ENCODE data around the gene CABS1.

CABS1 gene

GRCh38 chr4:70334681-70335080, at the start of gene CABS1:
TSS of gene CABS1 (plus strand) at chr4:70334981. CDS start at chr4:70335040, 59 bp downstream.
- no peak for DNase-seq (ENCODE audit: low read depth)

- DNase-seq (ENCODE audit: low read depth): no peak
These were observed 46.1 kb upstream of the CABS1 start for GRCh38 chr4:70288651-70289050.

DNA sequence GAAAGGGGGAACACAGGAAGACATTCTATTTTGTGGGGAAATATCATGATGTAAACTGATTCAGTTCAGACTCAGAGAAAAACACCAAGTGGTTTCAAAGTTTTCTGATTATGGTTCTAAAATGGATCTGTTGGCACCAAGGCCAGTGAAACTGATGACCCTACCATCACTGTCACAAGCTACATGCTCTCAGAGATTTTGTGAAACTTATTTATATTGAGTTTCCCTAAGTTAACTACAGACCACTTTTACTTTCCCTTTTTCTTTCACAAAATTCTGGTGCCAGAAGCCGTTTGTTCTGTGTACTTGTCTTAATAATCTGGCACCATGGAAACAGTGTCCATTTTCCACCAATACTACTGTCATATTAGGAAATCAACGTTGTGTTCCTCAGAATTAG, 43.4 kb upstream of the CABS1 start:
- DNase-seq (ENCODE audit: low read depth): no peak

DNA sequence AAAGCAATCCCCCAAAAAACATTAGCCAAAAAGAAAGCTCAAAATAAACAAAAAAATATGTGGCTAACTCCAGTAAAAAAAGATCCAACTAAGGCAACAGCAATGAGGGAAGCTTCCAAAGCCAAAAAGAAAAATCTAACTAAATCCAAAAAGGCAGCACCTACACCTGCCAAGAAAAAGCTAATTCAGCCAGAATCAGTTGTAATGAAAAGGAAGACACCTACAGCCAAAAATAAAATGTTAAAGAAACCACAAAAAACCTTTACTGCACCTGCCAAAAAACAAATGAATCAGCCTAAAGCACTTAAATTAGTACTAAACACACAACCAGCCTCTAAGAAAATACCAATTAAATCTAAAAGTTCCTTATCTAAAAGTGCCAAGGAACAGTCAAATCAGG, 37.2 kb upstream of the CABS1 start:
- DNase-seq (ENCODE audit: low read depth): no peak

GRCh38 chr4:70298051-70298450, 36.7 kb upstream of the CABS1 start:
- no peak for DNase-seq (ENCODE audit: low read depth)

GRCh38 chr4:70299643-70300042, 35.1 kb upstream of the CABS1 start:
- DNase-seq (ENCODE audit: low read depth): no peak

DNA sequence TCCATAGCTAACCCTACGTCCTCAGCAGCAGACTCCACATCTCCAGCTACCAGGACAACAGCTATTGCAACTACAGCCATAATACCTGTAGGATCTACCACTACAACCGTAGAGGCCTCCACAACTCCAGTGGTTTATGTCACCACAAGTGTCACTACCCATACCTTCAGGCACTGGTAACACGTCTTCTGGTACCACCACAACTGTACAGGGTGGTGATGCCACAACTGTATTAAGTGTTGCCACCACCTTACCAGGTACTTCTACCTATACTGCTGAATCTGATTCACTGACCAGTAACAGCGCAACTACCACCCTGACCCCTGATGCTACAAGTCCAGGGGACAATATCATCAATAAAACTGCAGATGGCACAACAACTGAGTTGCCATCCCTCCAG, 34.6 kb upstream of the CABS1 start:
- no peak for DNase-seq (ENCODE audit: low read depth)

GRCh38 chr4:70303090-70303489, 31.7 kb upstream of the CABS1 start:
- no peak for DNase-seq (ENCODE audit: low read depth)

DNA sequence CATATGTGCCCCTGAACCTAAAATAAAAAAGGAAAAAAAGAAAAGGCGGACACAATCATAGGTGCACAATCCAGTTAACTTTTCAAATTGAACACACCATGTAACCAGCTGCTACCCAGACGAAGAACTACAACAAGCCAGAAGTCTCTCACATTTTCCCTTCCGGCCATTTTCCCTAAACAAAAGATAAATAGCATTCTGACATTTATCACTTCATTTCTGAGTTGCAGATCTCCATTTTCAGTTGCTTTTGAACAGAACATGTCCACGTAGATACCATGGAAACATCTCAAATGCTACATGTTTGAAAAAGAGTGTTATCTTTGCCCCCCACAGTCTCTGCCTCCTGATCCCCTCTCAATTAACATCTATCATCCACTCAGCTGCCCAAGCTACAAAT, 29.2 kb upstream of the CABS1 start:
- no peak for DNase-seq (ENCODE audit: low read depth)

- DNase-seq (ENCODE audit: low read depth): no peak
These were observed 28.7 kb upstream of the CABS1 start for GRCh38 chr4:70306076-70306475.

- DNase-seq (ENCODE audit: low read depth): no peak
These were observed 21.0 kb upstream of the CABS1 start for GRCh38 chr4:70313736-70314135.

GRCh38 chr4:70315928-70316327, 18.9 kb upstream of the CABS1 start:
- DNase-seq (ENCODE audit: low read depth): no peak

DNA sequence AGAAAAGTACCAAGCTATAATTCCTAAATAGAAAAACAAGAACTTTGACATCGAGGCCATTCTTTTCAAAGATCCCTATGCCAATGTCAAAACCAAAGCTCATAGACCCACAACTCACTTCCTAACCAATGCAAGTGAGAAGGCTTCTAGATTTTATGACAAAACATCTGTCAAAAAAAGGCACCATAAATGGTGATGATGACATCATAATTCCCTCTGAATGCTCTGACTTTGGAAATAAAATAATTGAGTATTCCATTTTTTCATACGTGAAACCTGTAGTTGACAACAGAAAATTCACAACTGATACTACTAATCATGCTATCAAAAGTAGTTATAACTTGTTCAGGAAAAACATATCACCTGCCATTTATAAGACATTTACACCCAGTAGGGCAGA, 8.7 kb upstream of the CABS1 start:
- no peak for DNase-seq (ENCODE audit: low read depth)

DNA sequence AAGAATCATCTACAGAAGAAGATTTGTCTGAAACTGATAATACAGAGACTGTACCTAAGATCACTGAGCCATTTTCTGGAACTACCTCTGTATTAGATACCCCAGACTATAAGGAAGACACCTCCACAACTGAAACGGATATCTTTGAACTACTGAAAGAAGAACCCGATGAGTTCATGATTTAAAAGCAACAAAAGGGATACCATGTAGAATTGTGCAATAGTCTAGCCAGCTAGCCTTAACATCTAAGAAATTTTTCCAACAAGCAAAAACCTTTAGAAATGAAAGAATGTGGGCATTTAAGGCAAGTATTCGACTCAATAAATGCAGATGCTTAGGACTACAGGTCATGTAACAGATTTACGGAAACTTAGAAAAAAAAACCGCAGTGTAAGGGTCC, 1.3 kb downstream of the CABS1 start:
- no peak for DNase-seq (ENCODE audit: low read depth)

- peak; percentile 15 for DNase-seq (ENCODE audit: low read depth)
These were observed 3.2 kb downstream of the CABS1 start for GRCh38 chr4:70337886-70338420.

DNA sequence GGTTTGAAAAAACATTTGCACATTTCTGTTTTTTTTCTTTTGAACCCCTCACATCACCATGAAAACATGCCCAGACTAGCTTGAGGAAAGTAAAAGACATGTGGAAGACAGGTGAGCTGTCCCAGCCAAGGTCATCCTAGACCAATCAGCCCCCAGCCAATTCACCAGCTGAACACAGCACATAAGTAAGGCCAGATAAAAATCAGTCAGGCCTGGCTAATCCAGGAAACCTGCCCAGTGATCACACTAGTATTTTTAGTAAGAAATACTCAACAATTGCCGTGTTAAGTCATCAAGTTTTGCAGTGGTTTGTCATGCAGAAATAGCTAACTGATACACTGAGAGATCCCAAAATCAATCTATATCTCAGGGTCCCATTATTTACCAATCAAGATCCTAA, 21.4 kb downstream of the CABS1 start:
- DNase-seq (ENCODE audit: low read depth): no peak

GRCh38 chr4:70359115-70359661, 24.4 kb downstream of the CABS1 start:
- DNase-seq (ENCODE audit: low read depth): no peak

DNA sequence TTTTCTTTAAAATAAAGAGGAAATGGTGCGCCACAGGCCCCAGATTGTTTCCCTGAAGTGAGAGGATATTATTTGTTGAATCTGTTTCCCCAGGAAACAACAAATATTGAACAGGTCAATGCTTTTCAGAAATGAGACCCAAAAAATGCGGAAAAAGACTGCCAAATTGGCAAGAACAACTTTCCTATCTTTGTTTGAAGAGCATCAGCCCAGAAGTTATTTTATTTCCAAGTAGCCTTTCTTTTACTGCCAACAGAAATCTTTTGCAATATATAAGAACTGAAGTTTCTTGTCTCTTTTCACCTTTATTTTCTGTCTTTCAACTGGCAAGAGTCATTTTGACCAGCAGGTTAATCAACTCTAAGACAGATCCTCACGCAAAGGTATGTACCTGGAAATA, 25.7 kb downstream of the CABS1 start, which contains the start of gene SMR3A:
Gene SMR3A (plus strand): TSS at position 301 of the 400 bp plus-strand sequence. CDS start 1,356 bp downstream, outside the sequence.
- DNase-seq (ENCODE audit: low read depth): no peak

DNA sequence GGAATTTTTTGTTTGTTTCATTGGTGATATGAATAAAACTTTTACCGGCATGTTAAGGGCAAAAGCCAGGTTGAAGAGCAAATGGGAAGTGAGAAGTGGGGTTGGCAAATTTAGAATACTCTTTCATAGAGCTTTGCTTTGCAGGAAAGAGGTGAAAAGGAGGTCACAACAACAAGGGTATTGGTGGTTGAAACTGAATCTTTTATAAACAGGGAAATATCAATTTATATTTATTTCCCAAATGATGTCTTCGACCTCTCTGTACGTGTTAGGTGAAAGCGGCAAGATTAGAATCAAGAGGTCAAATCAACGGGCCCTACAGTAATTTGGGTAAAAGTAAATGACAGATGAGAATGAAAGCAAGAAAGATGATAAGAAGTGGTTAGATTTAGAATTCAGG, 29.2 kb downstream of the CABS1 start:
- DNase-seq (ENCODE audit: low read depth): no peak

GRCh38 chr4:70365479-70365878, 30.7 kb downstream of the CABS1 start:
- DNase-seq (ENCODE audit: low read depth): peak; percentile 20

- DNase-seq (ENCODE audit: low read depth): no peak
These were observed 33.0 kb downstream of the CABS1 start for GRCh38 chr4:70367813-70368212.

DNA sequence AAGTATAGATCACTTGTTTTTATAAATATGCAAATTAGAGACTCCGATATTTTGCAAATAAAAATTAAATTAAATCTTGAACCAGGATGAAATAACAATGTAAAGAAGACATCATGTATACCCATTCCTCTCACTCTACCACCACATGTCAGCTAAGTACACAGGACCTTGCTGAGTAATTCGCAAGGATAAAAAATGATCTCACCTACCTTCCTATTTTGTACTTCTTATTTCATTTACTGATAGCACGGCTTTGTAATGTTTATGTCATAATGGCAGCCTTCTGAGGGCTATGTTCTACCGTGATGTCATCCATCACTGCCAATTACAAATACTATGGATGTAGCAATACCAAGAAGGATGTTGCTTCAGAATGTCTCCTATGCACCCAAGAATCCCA, 37.2 kb downstream of the CABS1 start:
- no peak for DNase-seq (ENCODE audit: low read depth)

GRCh38 chr4:70372760-70373159, 38.0 kb downstream of the CABS1 start:
- DNase-seq (ENCODE audit: low read depth): no peak

GRCh38 chr4:70380578-70380977, 45.8 kb downstream of the CABS1 start:
- no peak for DNase-seq (ENCODE audit: low read depth)

Data from HS-27A (cell line).